RWPE1 (cell line): ENCODE measurements around the gene PER2.
A peak's percentile ranks its signal among the peaks of the same experiment; 100 is the strongest.

Experiments used
- CTCF ChIA-PET: fragments of 350-600 bp; sonication (Branson Sonifier 250); formaldehyde crosslinking; extraction: SDS; loops from one replicate; lab custom pipeline; 2021; lab: Yijun Ruan, JAX
- POLR2A ChIA-PET: fragments of 400-600 bp; formaldehyde crosslinking; extraction: SDS; loops from one replicate; lab custom pipeline; 2020; ENCODE audit warnings: antibody characterized with exemption; ENCODE audit not compliant: low non-redundant PET; lab: Yijun Ruan, JAX
- DNase-seq: peaks from one replicate; pipeline ENCODE4 v3.0.0; 2012; ENCODE audit warnings: low spot score
- H3K27ac ChIP-seq: fragments of 450-650 bp; 2 replicates; pipeline ENCODE4 v1.5.1; 2017
- CTCF ChIP-seq: fragments of 450-650 bp; conservative IDR thresholded peaks from 2 replicates; pipeline ENCODE4 v1.5.1; 2017; ENCODE audit warnings: low read depth, mild to moderate bottlenecking

The PER2 gene

GRCh38 chr2:238207006-238207405 is 81.4 kb downstream of the PER2 start:
- ChIA-PET POLR2A (no interaction called here), CTCF (no interaction called here)
- H3K27ac ChIP-seq, result no peak overlapping the region
- DNase-seq, result no peak
- TF ChIP-seq CTCF, result no peak

- no peak for DNase-seq
- ChIA-PET CTCF (no interaction called here), POLR2A (no interaction called here)
- TF ChIP-seq CTCF, result no peak
- peak overlapping the region; percentile 83 for H3K27ac ChIP-seq
Measured at GRCh38 chr2:238203973-238204683, 84.3 kb downstream of the PER2 start.

- ChIA-PET POLR2A (no interaction called here), CTCF (interaction anchor here (0.6 kb wide), 1 partner anchor 12 kb away, joined by 3 read pairs; no protein-coding TSS in a partner anchor)
- DNase-seq, result peak; percentile 99
- TF ChIP-seq CTCF, result no peak
- peak within 1 kb of the TSS; percentile 83 for H3K27ac ChIP-seq
Measured at GRCh38 chr2:238203094-238203972, 85.1 kb downstream of the PER2 start, which contains the start of gene ILKAP. ILKAP (minus strand) TSS chr2:238203695; CDS start chr2:238203553, 142 bp downstream.

GRCh38 chr2:238202326-238203093 is 85.9 kb downstream of the PER2 start:
- DNase-seq, result peak; percentile 42

More at GRCh38 chr2:238202326-238203093, 85.9 kb downstream of the PER2 start:
- POLR2A ChIA-PET, result no interaction called here
- no peak for TF ChIP-seq CTCF
- peak overlapping the region; percentile 83 for H3K27ac ChIP-seq
- CTCF ChIA-PET, result interaction anchor here (0.6 to 0.7 kb wide), 2 partner anchors 13 to 457 kb away, joined by 3 read pairs; no protein-coding TSS in a partner anchor
